HL-60 (cell line): ENCODE measurements around the gene SYT5.
"Not testable (repeated sequence)": the region's sequence is repeated elsewhere in the genome, so short reads cannot be mapped to it uniquely, and the experiment has no call there.

Source experiments
- DNase-seq, 2 experiments: peaks; one replicate each; pipeline ENCODE4 v3.0.0-alpha.2; 2010 to 2020; ENCODE audit warnings: low read depth in 1 of 2, low spot score in 1 of 2
- H3K27ac ChIP-seq: fragments of 250-450 bp; sonication (Bioruptor Pico); replicated peaks from 2 replicates; pipeline ENCODE4 v1.5.1; 2020; ENCODE audit warnings: mild to moderate bottlenecking, moderate library complexity
- H3K27me3 ChIP-seq: fragments of 250-450 bp; sonication (Bioruptor Pico); 2 replicates; pipeline ENCODE4 v1.5.1; 2021; ENCODE audit warnings: mild to moderate bottlenecking, moderate library complexity; ENCODE audit not compliant: insufficient read depth, poor library complexity, severe bottlenecking
- H3K4me3 ChIP-seq: replicated peaks from 2 replicates; pipeline ENCODE4 v1.5.1; 2011; ENCODE audit warnings: mild to moderate bottlenecking, control low read depth, low read length; ENCODE audit not compliant: insufficient read depth
- CTCF ChIP-seq: IDR thresholded peaks from one replicate; pipeline ENCODE4 v1.5.1; 2011; ENCODE audit warnings: low read length, control low read depth, inconsistent platforms; ENCODE audit not compliant: insufficient read depth
- GABPA ChIP-seq: IDR thresholded peaks from 2 replicates; pipeline ENCODE4 v1.6.1; 2012; ENCODE audit warnings: low read depth
- POLR2AphosphoS5 ChIP-seq: IDR thresholded peaks from 2 replicates; pipeline ENCODE4 v1.6.1; 2012; ENCODE audit warnings: low read depth
- REST ChIP-seq: IDR thresholded peaks from 2 replicates; pipeline ENCODE4 v1.6.1; 2012; ENCODE audit warnings: low read depth; ENCODE audit not compliant: insufficient replicate concordance
- SPI1 ChIP-seq: IDR thresholded peaks from 2 replicates; pipeline ENCODE4 v1.6.1; 2012; ENCODE audit warnings: low read depth, mild to moderate bottlenecking, borderline replicate concordance

Gene SYT5

GRCh38 chr19:55173186-55173713, 6.8 kb downstream of the SYT5 start:
- Histone ChIP-seq H3K4me3 (peak overlapping the region; percentile 13; the same call in 1 of the 2 replicates), H3K27ac (no peak overlapping the region), H3K27me3 (peaks cover 37% of the 10 kb centered on the region)
- TF ChIP-seq GABPA (no peak), CTCF (no peak), REST (no peak), POLR2AphosphoS5 (no peak), SPI1 (no peak)
- DNase-seq = no peak

- H3K27me3 ChIP-seq = peaks cover 38% of the 10 kb centered on the region
- no peak overlapping the region for H3K27ac ChIP-seq
- TF ChIP-seq REST (no peak), GABPA (no peak)
- no peak overlapping the region for H3K4me3 ChIP-seq
- DNase-seq = no peak
These were observed 7.3 kb downstream of the SYT5 start for GRCh38 chr19:55172741-55173140.

- DNase-seq, H3K4me3 ChIP-seq, H3K27ac ChIP-seq: not testable (repeated sequence)
- H3K27me3 ChIP-seq = peaks cover 37% of the 10 kb centered on the region
These were observed 7.8 kb downstream of the SYT5 start for GRCh38 chr19:55172318-55172717.

- no peak for TF ChIP-seq SPI1
- no peak for TF ChIP-seq POLR2AphosphoS5
- no peak for TF ChIP-seq GABPA
- no peak for TF ChIP-seq CTCF
- no peak for TF ChIP-seq REST
- Histone ChIP-seq H3K4me3 (no peak overlapping the region), H3K27ac (no peak overlapping the region), H3K27me3 (peaks cover 33% of the 10 kb centered on the region)
- DNase-seq = no peak
These were observed 8.6 kb downstream of the SYT5 start for GRCh38 chr19:55171440-55171839.
